Astrocyte (in vitro differentiated cells and primary cell): ENCODE results near the gene FAM20B. TPM values are rescaled to one million over a fixed set of nuclear protein-coding genes. Genes with fewer than 3 reads are reported as not detected.
A peak's percentile ranks its signal among the peaks of the same experiment; 100 is the strongest.

ENCODE experiments used
- DNase-seq: peaks from one replicate; pipeline ENCODE4 v3.0.0-alpha.2; 2010; ENCODE audit warnings: low read depth
- FAIRE-seq: peaks from 2 replicates; lab custom pipeline; 2011; peaks lifted over from hg19 to GRCh38; lab: Jason Lieb, UNC
- H2AFZ ChIP-seq: 2 replicates; pipeline ENCODE4 v1.6.0; 2012; ENCODE audit warnings: low read depth, low read length, inconsistent platforms
- H3K27ac ChIP-seq: 2 replicates; pipeline ENCODE4 v1.5.1; 2011; ENCODE audit warnings: low read depth, low read length, inconsistent platforms
- H3K27me3 ChIP-seq: 2 replicates; pipeline ENCODE4 v1.6.0; 2011; ENCODE audit warnings: low read length, inconsistent platforms; ENCODE audit not compliant: insufficient read depth
- H3K36me3 ChIP-seq: 2 replicates; pipeline ENCODE4 v1.5.1; 2011; ENCODE audit warnings: low read length, inconsistent platforms; ENCODE audit not compliant: insufficient read depth
- H3K4me1 ChIP-seq: 2 replicates; pipeline ENCODE4 v1.5.1; 2011; ENCODE audit warnings: low read length, inconsistent platforms; ENCODE audit not compliant: insufficient read depth
- H3K4me2 ChIP-seq: 2 replicates; pipeline ENCODE4 v1.6.0; 2012; ENCODE audit warnings: low read length, inconsistent platforms
- H3K4me3 ChIP-seq: 2 replicates; pipeline ENCODE4 v1.5.1; 2011; ENCODE audit warnings: low read depth, mild to moderate bottlenecking, low read length, inconsistent platforms; ENCODE audit not compliant: insufficient read depth
- H3K79me2 ChIP-seq: 2 replicates; pipeline ENCODE4 v1.6.0; 2012; ENCODE audit warnings: mild to moderate bottlenecking, low read length, inconsistent platforms; ENCODE audit not compliant: insufficient read depth
- H3K9ac ChIP-seq: 2 replicates; pipeline ENCODE4 v1.6.0; 2012; ENCODE audit warnings: mild to moderate bottlenecking, low read length, inconsistent platforms
- H3K9me3 ChIP-seq: 2 replicates; pipeline ENCODE4 v1.5.1; 2012; ENCODE audit warnings: low read depth, mild to moderate bottlenecking, low read length, inconsistent platforms; ENCODE audit not compliant: insufficient read depth
- H4K20me1 ChIP-seq: 2 replicates; pipeline ENCODE4 v1.6.0; 2012; ENCODE audit warnings: low read length, inconsistent platforms; ENCODE audit not compliant: insufficient read depth
- H3K27ac Mint-ChIP-seq: one replicate; pipeline ENCODE4 v1.8.0; 2021; ENCODE audit warnings: mild to moderate bottlenecking, mixed read lengths; ENCODE audit not compliant: unreplicated experiment
- H3K27me3 Mint-ChIP-seq: one replicate; pipeline ENCODE4 v1.8.0; 2021; ENCODE audit warnings: low read depth, mixed read lengths; ENCODE audit not compliant: unreplicated experiment
- H3K36me3 Mint-ChIP-seq: one replicate; pipeline ENCODE4 v1.8.0; 2021; ENCODE audit warnings: low read depth, mixed read lengths; ENCODE audit not compliant: unreplicated experiment
- H3K4me1 Mint-ChIP-seq: one replicate; pipeline ENCODE4 v1.8.0; 2021; ENCODE audit warnings: low read depth, mixed read lengths; ENCODE audit not compliant: unreplicated experiment
- H3K4me3 Mint-ChIP-seq: one replicate; pipeline ENCODE4 v1.8.0; 2021; ENCODE audit warnings: mild to moderate bottlenecking, moderate library complexity, mixed read lengths; ENCODE audit not compliant: unreplicated experiment
- H3K9me3 Mint-ChIP-seq: one replicate; pipeline ENCODE4 v1.8.0; 2021; ENCODE audit warnings: mild to moderate bottlenecking, mixed read lengths; ENCODE audit not compliant: unreplicated experiment
- EZH2 ChIP-seq: IDR thresholded peaks from 2 replicates; pipeline ENCODE4 v1.6.1; 2012; ENCODE audit warnings: mild to moderate bottlenecking, low read length, inconsistent platforms; ENCODE audit not compliant: insufficient read depth
- total RNA-seq: library from RNA; stranded (reverse); gene quantifications from 2 replicates; pipeline ENCODE4 v1.2.1, GENCODE V29; 2021
- TF ChIP-seq, protein P1 (sequence below): IDR thresholded peaks from 2 replicates; pipeline ENCODE4 v1.5.1; 2011; ENCODE audit warnings: low read depth, mild to moderate bottlenecking, inconsistent platforms, low read length, moderate library complexity; ENCODE audit not compliant: insufficient read depth

Gene FAM20B
- total RNA-seq, 1 donor from 2014 or later: 34.0 TPM

DNA sequence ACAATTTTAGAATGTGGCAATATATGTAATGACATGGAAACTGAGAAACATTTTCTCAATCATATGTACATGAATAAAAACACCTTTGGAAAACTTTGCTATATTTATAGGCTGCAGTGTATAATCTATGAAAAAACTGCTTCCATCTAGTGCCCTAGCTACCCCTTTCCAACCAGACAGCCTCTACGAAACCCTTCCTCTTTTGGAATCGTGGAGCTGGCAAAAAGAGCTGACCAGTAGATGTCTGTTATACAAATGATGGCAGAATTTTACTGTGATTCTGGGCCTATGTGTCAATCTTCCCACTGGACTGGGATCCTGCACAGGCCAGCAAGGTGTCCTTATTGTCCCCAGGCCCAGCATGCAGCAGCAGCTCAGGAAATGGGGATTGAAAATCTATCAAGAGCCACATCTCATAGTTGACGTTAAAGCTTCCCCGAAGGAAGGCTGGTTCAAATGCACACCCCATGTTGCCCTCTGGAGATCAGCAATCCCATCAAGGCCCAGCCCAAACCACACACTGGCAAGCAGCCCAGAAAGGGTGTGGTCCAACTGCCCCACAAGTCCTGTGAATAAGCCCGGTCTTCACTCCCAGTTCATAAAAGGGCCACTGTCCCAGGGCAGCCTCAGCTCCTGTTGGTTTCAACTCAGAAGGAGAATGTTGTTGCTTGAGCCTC, 8.8 kb upstream of the FAM20B start:
- peak; percentile 32 for FAIRE-seq
- Mint-ChIP-seq H3K27ac (peak overlapping the region; percentile 15), H3K36me3 (no peaks in the 10 kb centered on the region), H3K4me3 (no peak overlapping the region), H3K27me3 (peaks cover 3% of the 10 kb centered on the region), H3K9me3 (no peaks in the 10 kb centered on the region), H3K4me1 (peaks cover 15% of the 10 kb centered on the region)
- no peak overlapping the region for H3K4me3 ChIP-seq
- H4K20me1 ChIP-seq: no peaks in the 10 kb centered on the region
- H3K4me2 ChIP-seq: peak overlapping the region; percentile 37
- DNase-seq: peak; percentile 90
- no peaks in the 10 kb centered on the region for H3K36me3 ChIP-seq
- no peaks in the 10 kb centered on the region for H3K9me3 ChIP-seq
- H3K4me1 ChIP-seq: peaks cover 10% of the 10 kb centered on the region
- H3K27me3 ChIP-seq: no peaks in the 10 kb centered on the region
- no peak overlapping the region for H3K9ac ChIP-seq
- H3K79me2 ChIP-seq: no peaks in the 10 kb centered on the region
- no peak for TF ChIP-seq EZH2
- TF ChIP-seq, protein P1, sequence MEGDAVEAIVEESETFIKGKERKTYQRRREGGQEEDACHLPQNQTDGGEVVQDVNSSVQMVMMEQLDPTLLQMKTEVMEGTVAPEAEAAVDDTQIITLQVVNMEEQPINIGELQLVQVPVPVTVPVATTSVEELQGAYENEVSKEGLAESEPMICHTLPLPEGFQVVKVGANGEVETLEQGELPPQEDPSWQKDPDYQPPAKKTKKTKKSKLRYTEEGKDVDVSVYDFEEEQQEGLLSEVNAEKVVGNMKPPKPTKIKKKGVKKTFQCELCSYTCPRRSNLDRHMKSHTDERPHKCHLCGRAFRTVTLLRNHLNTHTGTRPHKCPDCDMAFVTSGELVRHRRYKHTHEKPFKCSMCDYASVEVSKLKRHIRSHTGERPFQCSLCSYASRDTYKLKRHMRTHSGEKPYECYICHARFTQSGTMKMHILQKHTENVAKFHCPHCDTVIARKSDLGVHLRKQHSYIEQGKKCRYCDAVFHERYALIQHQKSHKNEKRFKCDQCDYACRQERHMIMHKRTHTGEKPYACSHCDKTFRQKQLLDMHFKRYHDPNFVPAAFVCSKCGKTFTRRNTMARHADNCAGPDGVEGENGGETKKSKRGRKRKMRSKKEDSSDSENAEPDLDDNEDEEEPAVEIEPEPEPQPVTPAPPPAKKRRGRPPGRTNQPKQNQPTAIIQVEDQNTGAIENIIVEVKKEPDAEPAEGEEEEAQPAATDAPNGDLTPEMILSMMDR: no peak
- no peak overlapping the region for H3K27ac ChIP-seq
- H2AFZ ChIP-seq: no peak overlapping the region

DNA sequence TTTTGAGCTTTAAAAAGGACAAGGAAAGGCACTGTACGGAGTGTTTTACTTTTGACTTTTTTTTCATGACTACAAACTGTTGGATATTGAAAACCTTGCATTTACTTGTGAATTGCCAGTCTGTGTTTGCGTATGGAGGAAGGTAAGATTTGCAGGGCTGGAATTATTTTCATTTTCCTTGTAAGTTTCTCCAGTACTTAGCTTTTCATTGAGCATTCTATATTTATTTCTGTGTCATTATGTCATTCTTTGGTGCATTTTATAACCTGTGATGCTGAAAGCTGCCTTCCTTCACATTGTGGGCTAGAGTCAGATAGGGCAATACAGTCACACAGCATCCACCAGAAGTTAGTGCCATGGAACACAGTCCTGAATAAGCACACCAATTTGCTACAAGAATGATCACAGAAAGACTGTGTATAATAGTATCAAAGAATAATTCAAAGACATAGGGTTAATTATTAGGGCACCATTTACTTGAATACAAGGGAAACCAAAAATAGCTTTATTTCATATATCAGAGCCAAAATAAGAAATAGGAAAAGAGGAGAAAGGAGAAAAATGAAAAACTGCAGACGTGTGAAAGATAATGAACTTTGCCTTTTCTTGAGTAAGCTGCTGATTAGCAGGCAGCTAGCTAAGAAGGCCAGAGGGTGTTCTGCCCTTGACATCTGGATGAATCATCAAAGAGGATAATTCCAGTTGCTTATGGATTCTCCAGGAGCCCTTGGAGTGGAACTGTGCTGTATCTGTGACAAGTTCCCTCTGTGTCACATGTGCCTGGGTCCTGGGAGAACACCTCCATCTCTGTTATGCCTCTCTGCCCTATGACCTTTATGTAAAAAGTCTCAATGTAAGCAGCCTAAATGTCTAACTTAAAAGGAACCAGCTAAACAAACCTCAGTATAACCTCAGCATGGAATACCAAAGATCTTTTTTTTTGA, 8.0 kb upstream of the FAM20B start:
- Histone ChIP-seq H3K4me3 (no peak overlapping the region), H3K79me2 (no peaks in the 10 kb centered on the region), H3K9me3 (no peaks in the 10 kb centered on the region), H3K4me1 (peaks cover 10% of the 10 kb centered on the region), H3K36me3 (no peaks in the 10 kb centered on the region), H4K20me1 (no peaks in the 10 kb centered on the region), H3K27me3 (no peaks in the 10 kb centered on the region), H3K27ac (no peak overlapping the region), H2AFZ (no peak overlapping the region), H3K4me2 (peak overlapping the region; percentile 37), H3K9ac (no peak overlapping the region)
- Mint-ChIP-seq H3K4me1 (peaks cover 15% of the 10 kb centered on the region), H3K36me3 (no peaks in the 10 kb centered on the region), H3K4me3 (no peak overlapping the region), H3K27ac (no peak overlapping the region), H3K9me3 (no peaks in the 10 kb centered on the region), H3K27me3 (peaks cover 6% of the 10 kb centered on the region)
- no peak for TF ChIP-seq EZH2
- TF ChIP-seq, protein P1: no peak
- no peak for DNase-seq
- no peak for FAIRE-seq
